ENCODE measurements around the gene PFDN4. TPM values are rescaled to one million over a fixed set of nuclear protein-coding genes. Genes with fewer than 3 reads are reported as not detected.

PFDN4 gene
- polyA plus RNA-seq, 1 of the 3 experiments (the other 2 are of a cell fraction), result 44.0 TPM

GRCh38 chr20:54177378-54177777, 30.5 kb upstream of the PFDN4 start:
- whole genome bisulfite sequencing (ENCODE audit: low lambda C conversion rate), result 67% methylated on average over 6 of the region's 6 CpGs
- Histone ChIP-seq H3K4me1 (ENCODE audit: control insufficient read depth in 1 of 2, insufficient read depth in 2 of 2, low read depth in 1 of 2, low read length in 1 of 2) (peaks cover 0 to 12% of the 10 kb centered on the region in 2 experiments; a peak in 1 of 4 replicates), H2AFZ (ENCODE audit: low read depth) (no peak overlapping the region), H3K27ac (ENCODE audit: low read depth in 2 of 2, low read length in 1 of 2) (no peak overlapping the region), H3K36me3 (replicated peaks in 1 of 2; ENCODE audit: control insufficient read depth in 1 of 2, insufficient read depth in 2 of 2, low read length in 1 of 2) (no peaks in the 10 kb centered on the region), H3K4me3 (ENCODE audit: low read depth in 2 of 2, low read length in 1 of 2) (no peak overlapping the region), H3K9me3 (no peaks in the 10 kb centered on the region), H3K9ac (no peak overlapping the region), H3K79me2 (ENCODE audit: insufficient read depth) (no peaks in the 10 kb centered on the region), H3F3A (replicated peaks; ENCODE audit: insufficient read depth) (peaks cover 12% of the 10 kb centered on the region), H3K9me2 (no peaks in the 10 kb centered on the region), H4K20me1 (ENCODE audit: insufficient read depth) (no peaks in the 10 kb centered on the region), H3K27me3 (ENCODE audit: insufficient read depth) (peaks cover 17% of the 10 kb centered on the region; the same call in 1 of the 2 replicates), H3K4me2 (no peak overlapping the region)
- DNase-seq, result no peak
- POLR2A ChIA-PET, result no interaction called here
- CTCF ChIA-PET, result interaction anchor here (0.8 to 1.8 kb wide), 2 partner anchors 11 to 22 kb away, joined by 3 to 7 read pairs; no protein-coding TSS in a partner anchor
- TF ChIP-seq USF1 (IDR thresholded peaks at IDR 0.05; ENCODE audit: borderline replicate concordance, low read depth) (no peak), TAF1 (IDR thresholded peaks at IDR 0.05; ENCODE audit: borderline replicate concordance, low read depth, low read length) (no peak), ZBTB33 (IDR thresholded peaks at IDR 0.05; ENCODE audit: borderline replicate concordance, low read depth) (no peak), JUND (IDR thresholded peaks at IDR 0.05) (no peak), MXI1 (IDR thresholded peaks at IDR 0.05; ENCODE audit: low read depth, low read length) (no peak), RCOR1 (IDR thresholded peaks at IDR 0.05; ENCODE audit: low read length) (no peak), USF2 (IDR thresholded peaks at IDR 0.05; ENCODE audit: borderline replicate concordance, low read depth, low read length) (no peak), EZH2phosphoT487 (IDR thresholded peaks at IDR 0.05; ENCODE audit: borderline replicate concordance, low read depth) (no peak)

DNA sequence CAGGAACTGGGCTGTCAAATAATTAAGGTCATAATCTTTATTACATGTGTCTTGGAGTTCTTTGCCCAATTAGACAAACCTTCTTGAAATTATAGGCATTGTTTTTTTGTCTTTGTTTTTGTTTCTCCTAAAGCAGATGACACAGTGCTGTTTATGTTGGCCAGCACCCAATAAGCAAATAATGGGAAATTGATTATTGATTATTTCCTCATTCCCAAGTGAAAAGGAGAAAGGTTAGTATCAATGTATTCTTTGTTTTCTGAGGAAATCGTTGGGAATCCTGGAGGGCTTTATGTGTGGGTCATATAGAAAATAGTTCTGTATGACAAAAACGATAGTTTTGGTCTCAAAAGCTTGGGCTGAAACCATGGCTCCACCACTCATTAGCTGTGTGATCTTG, 29.6 kb upstream of the PFDN4 start:
- Histone ChIP-seq H3K79me2 (ENCODE audit: insufficient read depth) (no peaks in the 10 kb centered on the region), H3K4me2 (no peak overlapping the region), H3K9me3 (no peaks in the 10 kb centered on the region), H3K27me3 (ENCODE audit: insufficient read depth) (peaks cover 8% of the 10 kb centered on the region; the same call in 1 of the 2 replicates), H3K36me3 (replicated peaks in 1 of 2; ENCODE audit: control insufficient read depth in 1 of 2, insufficient read depth in 2 of 2, low read length in 1 of 2) (no peaks in the 10 kb centered on the region), H3K4me3 (ENCODE audit: low read depth in 2 of 2, low read length in 1 of 2) (no peak overlapping the region), H3F3A (replicated peaks; ENCODE audit: insufficient read depth) (peaks cover 10% of the 10 kb centered on the region), H3K9me2 (no peaks in the 10 kb centered on the region), H4K20me1 (ENCODE audit: insufficient read depth) (no peaks in the 10 kb centered on the region), H3K9ac (no peak overlapping the region), H2AFZ (ENCODE audit: low read depth) (no peak overlapping the region), H3K27ac (ENCODE audit: low read depth in 2 of 2, low read length in 1 of 2) (no peak overlapping the region), H3K4me1 (ENCODE audit: control insufficient read depth in 1 of 2, insufficient read depth in 2 of 2, low read depth in 1 of 2, low read length in 1 of 2) (peaks cover 0 to 7% of the 10 kb centered on the region in 2 experiments; a peak in 1 of 4 replicates)
- ChIA-PET CTCF (interaction anchor here (1.4 to 1.8 kb wide), 2 partner anchors 21 to 29 kb away, joined by 3 to 7 read pairs; no protein-coding TSS in a partner anchor), POLR2A (no interaction called here)
- WGBS (ENCODE audit: low lambda C conversion rate), result 29% methylated on average over 2 of the region's 2 CpGs
- DNase-seq, result no peak
- TF ChIP-seq RFX5 (IDR thresholded peaks at IDR 0.05; ENCODE audit: low read length) (no peak), CTCF (IDR thresholded peaks at IDR 0.05) (no peak), ELF1 (IDR thresholded peaks at IDR 0.05) (no peak), RAD21 (IDR thresholded peaks at IDR 0.05; ENCODE audit: low read length) (no peak), FOXJ3 (CRISPR knock-in tag; IDR thresholded peaks at IDR 0.05) (no peak), NRF1 (IDR thresholded peaks at IDR 0.05; ENCODE audit: low read depth, low read length) (no peak), MEF2A (IDR thresholded peaks at IDR 0.05; ENCODE audit: borderline replicate concordance, low read depth) (no peak), REST (IDR thresholded peaks at IDR 0.05; ENCODE audit: low read depth, low read length) (no peak), FOSL2 (IDR thresholded peaks at IDR 0.05; ENCODE audit: borderline replicate concordance, low read depth) (no peak)
- TF ChIP-seq, protein P1, sequence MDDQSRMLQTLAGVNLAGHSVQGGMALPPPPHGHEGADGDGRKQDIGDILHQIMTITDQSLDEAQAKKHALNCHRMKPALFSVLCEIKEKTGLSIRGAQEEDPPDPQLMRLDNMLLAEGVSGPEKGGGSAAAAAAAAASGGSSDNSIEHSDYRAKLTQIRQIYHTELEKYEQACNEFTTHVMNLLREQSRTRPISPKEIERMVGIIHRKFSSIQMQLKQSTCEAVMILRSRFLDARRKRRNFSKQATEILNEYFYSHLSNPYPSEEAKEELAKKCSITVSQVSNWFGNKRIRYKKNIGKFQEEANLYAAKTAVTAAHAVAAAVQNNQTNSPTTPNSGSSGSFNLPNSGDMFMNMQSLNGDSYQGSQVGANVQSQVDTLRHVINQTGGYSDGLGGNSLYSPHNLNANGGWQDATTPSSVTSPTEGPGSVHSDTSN (IDR thresholded peaks at IDR 0.05), result no peak
